Tongue (tissue), 2 donors: Measurements from ENCODE around the gene ERMARD. TPM values are rescaled to one million over a fixed set of nuclear protein-coding genes. Genes with fewer than 3 reads are reported as not detected.
"Not testable (repeated sequence)": the region's sequence is repeated elsewhere in the genome, so short reads cannot be mapped to it uniquely, and the experiment has no call there.

ENCODE experiments used
- DNase-seq: peaks from one replicate; pipeline ENCODE4 v3.0.0-alpha.2; 2015
- total RNA-seq: library from RNA; depleted of rRNA; stranded (reverse); fragments of >200 nt; gene quantifications from one replicate; pipeline ENCODE4 v1.2.3, GENCODE V29; 2014

The ERMARD gene
- total RNA-seq, 1 donor from 2014 or later = 17.3 TPM

- DNase-seq = peak; percentile 71
Measured at GRCh38 chr6:169738204-169738975, 13.0 kb upstream of the ERMARD start.

DNA sequence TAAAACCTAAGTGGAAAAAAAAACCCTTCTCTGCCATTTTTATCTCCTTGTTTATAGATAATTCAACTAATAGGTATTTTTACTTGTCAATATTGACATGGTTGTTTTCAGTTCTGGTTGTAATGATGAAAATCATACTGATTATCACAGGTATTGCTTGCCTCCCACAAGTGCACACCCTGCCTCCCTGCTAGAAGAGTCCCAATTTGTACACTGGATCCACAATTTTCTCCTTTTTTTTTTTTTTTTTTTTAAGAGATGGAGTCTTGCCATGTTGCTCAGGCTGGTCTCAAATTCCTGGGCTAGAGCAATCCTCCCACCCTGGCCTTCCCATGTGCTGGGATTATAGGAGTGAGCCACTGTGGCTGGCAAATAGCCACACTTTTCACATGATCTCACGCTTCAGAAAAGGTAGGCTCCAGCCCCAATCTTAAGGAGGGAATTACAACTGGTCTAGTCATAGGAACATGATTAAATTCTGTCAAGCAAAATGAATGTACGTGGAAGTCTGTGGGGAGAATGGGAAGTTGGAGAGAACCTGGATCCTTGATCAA lies 12.4 kb upstream of the ERMARD start:
- DNase-seq = peak; percentile 17

DNA sequence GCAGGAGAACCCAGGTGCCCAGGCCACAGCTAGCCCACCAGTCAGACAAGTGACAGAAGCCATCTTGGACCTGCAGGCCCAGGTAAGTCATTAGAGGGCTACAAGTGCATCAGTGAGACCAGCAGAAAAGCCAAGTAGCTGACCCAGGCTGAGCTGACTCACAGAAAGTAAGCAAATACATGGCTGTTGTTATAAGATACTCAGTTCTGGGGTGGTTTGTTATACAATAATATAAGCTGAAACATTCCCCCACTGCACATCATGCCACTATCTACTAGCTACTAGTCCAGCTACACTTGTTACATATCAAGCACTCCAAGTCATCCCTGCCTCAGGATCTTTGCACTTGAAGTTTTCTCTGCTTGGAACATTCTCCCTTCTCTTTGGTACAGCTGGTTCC lies 10.1 kb upstream of the ERMARD start:
- no peak for DNase-seq

DNA sequence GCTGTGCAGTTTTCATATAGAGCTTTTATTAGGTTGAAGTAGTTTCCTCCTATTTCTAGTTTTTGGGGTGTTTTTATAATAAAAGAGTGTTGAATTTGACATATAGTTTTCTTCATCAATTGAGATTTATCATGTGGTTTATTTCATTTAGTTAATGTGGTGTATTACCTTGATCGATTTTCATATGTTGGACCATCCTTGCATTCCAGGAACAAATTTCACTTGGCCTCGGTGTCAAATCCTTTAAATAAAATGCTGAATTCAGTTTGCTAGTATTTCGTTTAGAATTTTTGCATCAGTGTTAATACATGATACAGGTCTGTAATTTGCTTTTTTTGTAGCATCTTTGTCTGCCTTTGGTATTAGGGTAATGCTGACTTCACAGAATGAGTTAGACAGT lies 6.0 kb upstream of the ERMARD start:
- DNase-seq = no peak

DNA sequence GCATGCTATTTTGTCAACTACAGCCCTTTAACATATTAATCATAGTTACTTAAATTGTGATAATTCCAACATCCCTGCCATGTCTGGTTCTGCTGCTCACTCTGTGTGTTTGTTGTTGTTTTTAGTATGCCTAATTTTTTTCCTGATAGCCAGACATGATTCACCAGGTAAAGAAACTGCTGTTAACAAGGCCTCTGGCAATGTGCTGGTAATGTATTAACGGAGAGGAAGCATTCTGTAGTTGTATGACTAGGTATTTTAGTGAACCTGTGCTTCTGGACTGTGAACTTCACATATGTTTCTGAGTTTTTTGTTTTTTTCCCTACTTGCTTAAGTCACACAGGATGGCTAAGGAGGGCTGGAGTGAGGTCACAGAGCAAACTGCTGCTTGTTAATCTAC lies 4.9 kb upstream of the ERMARD start:
- no peak for DNase-seq

DNA sequence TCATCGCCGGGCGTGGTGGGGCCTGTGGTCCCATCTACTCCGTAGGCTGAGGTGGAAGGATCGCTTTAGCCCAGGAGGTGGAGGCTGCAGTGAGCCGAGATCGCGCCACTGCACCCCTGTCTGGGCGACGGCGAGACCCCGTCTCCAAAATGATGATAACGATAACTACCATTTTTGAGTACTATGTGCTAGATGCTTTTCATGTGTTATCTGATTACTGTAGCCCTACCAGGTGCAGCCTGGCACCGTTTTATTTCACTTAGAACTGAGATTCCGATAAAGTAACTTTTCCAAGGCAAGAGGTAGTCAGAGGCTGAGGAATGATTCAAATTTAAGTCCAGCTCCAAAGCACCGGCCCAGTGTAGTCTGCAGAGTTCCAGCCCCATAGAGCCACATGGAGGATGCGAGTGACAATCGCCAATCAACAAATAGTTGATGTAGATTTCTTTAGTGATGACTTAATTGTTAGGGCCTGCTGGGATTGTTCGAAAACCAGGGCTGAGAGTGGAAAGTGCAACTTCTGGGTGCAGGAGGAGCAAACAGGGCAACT lies 727 bp downstream of the ERMARD start:
- no peak for DNase-seq

DNA sequence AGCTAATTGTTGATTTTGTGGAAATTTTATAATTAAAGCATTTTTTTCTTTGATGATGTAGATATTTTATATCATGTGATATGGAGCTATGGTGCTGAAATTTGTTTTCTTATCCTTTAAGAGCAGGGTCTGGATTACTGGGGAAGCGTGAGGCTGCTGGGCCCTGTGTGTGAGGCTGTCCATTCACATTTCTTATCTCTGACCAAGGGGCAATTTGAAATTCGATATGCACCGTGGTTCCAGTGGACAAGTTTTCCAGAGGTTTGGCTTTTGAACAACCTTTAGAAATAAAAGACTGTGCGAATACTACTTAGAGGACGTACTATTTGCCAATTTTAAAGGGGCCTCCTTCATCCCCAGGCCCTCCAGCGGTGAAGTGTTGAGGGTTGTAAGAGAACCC lies 3.7 kb downstream of the ERMARD start:
- DNase-seq = no peak

DNA sequence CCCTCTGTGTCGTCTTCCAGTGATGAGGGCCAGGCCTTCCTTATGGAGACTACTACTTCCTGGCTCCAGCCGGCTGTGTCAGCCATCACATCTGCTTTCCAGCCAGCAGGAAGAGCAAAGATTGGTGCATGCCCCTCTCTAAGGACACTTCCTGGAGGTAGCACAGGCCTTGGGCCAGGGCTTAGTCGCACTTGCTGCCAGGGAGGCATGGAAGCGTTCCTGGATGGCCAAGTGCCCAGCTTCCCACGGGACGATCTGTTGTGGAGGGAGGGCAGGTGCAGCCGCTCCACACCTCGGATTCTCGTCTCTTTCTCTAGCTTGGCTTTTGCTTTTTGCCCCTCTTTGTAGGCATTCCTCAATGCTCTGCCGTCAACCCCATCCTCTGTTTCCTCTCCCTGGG lies 11.9 kb downstream of the ERMARD start:
- no peak for DNase-seq

DNA sequence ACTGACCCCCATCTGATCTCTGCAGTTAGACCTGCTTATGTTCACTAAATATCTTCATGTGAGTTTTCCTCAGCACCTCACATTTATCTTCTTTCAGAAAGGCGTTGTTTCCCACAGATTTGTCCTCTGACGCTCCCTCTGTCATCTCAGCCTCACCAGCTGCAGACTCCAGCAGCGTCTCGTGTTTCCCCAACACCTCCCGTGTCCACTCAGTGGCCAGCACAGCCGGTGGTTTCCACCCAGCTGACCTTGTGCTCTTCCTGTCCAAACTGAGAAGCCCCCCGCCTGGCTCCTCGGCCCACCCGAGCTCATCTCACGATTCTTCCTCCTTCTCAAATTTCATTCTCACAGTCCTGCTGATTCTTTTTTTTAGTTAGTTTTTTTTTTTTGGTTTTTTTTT lies 12.5 kb downstream of the ERMARD start:
- DNase-seq = no peak

DNA sequence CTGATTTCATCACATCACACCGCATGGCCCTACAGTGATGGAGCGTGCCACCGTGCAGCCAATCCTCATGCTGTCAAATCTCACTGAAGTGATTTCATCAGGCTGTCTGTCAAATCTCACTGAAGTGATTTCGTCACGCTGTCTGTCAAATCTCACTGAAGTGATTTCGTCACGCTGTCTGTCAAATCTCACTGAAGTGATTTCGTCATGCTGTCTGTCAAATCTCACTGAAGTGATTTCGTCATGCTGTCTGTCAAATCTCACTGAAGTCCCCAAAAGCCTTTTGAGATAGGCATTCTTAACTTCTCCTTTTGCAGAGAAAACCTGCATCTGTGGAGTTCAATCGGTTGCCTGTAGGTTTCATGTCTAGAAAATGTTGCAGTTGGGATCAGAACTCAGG lies 14.4 kb downstream of the ERMARD start:
- DNase-seq = not testable (repeated sequence)

GRCh38 chr6:169766232-169766631 lies 14.8 kb downstream of the ERMARD start:
- DNase-seq = no peak

- no peak for DNase-seq
Measured at GRCh38 chr6:169766921-169767736, 15.7 kb downstream of the ERMARD start.

DNA sequence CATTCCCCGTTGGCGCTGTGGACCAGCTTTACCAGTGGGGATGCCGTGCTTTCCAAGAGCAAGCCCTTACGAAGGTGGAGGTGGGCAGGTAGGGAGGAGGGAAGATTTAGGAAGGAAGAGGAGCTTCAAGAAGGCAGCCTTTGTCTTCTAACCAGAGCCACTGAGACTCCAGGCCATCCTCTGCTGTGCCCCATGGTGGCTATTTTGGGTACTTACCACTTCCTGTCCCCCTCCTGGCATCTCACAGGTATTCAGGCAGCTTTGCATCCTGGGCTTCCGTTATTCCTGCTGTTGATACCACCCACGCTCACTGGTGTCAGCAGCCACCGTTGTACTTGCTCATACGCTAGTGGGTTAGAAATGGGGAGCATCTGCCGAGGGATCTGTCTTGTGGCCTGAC lies 22.9 kb downstream of the ERMARD start:
- DNase-seq = no peak

DNA sequence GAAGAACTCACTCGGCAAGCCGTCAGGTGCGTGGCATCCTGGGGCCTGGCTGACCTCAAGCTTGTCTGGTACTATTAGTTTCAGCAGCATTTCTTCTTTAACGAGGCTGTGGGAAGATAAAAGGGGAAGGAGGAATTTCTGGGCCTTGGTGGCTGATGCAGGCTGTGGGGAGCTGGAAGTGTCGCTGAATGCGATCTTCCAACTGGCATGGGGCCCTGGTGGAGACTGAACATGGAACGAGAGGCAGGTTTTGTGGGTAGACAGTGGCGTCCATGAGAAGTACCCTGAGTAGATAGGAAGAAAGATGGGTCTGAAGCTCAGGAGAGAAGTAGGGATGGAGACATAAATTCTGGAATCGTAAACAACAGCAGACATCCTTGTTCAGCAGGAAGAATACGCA lies 23.9 kb downstream of the ERMARD start:
- DNase-seq = no peak

DNA sequence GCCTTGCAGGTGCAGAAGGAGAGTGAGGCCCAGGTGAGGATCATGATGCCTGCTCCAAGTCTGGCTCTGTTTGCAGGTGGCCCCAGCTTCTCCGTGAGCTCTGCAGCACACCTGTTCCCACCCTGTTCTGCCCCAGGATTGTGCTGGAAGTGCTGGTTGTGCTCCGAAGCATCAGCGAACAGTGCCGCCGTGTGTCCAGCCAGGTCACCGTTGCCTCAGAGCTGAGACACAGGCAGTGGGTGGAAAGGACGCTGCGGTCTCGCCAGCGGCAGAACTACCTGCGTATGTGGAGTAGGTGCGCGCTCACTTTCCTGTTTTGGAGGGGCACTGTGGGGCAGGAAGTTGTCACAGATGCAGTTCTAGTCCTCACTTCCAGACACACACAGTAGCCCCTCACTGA lies 25.0 kb downstream of the ERMARD start:
- no peak for DNase-seq

DNA sequence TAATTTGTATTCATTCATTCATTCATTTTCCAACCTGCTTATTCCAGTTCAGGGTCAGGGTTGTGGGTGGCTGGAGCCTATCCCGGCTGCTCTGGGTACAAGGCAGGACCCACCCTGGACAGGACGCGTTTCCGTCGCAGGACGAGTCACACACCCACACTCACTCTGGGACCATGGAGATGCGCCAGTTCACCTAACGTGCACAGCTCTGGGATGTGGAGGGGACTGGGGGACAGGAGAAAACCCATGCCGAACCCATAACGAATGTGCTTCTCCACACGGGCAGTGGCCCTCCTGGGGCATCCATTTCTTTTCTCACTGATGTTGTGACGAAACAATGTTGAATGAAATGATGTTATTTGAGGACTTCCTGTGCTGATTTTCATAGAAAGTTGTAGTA lies 26.5 kb downstream of the ERMARD start:
- no peak for DNase-seq

- no peak for DNase-seq
Measured at GRCh38 chr6:169778646-169779045, 27.2 kb downstream of the ERMARD start.

DNA sequence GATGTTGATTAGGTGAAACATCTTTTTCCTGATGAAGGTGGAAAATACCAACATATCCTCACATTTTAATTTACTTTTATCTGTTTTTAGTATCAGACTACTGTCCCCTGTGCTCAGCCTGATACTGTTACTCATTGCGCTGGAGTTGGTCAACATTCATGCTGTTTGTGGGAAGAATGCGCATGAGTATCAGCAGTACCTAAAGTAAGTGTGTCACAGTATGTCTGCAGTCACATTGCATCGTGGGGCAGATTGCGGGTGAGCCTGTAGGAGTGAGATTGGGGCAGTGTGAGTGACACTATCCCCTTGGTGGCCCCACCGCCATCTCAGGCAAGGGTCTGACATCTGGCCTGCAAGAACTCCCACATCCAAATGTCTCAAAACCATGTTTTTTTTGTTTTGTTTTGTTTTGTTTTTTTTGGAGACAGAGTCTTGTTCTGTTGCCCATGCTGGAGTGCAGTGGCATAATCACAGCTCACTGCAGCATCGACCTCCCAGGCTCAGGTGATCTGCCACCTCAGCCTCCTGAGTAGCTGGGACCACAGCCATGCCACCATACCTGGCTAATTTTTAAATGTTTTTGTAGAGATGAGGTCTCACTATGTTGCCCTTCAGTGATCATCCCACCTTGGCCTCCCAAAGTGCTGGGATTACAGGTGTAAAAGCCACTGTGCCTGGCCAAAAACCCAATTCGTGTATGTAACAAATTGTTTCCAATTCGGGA lies 27.8 kb downstream of the ERMARD start:
- DNase-seq = no peak

GRCh38 chr6:169779896-169780295 lies 28.5 kb downstream of the ERMARD start:
- no peak for DNase-seq

DNA sequence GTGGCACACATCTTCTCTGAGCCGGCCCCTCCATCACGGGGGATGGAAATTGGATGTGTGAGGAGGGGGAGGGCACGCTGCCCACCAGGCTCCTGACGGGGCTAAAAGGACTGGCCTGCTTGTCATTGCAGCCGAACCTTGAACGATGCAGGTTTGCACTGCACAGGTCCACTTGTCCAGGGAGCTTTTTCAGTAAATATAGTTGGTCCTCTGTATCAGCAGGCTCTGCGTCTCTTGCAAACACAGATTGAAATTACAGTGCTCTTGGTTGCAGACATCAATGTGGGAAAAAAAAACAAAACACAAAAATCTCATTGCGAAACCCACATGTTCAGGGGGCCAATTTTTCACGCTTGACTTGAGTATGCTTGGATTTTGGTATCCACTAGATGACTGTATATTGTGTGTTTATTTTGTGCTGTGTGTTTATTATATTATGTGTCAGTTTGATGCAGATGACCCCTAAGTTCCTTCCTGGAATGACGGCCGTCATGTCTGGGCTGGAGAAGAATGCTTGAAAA lies 29.2 kb downstream of the ERMARD start:
- peak; percentile 17 for DNase-seq

GRCh38 chr6:169782966-169783365 lies 31.5 kb downstream of the ERMARD start:
- no peak for DNase-seq

DNA sequence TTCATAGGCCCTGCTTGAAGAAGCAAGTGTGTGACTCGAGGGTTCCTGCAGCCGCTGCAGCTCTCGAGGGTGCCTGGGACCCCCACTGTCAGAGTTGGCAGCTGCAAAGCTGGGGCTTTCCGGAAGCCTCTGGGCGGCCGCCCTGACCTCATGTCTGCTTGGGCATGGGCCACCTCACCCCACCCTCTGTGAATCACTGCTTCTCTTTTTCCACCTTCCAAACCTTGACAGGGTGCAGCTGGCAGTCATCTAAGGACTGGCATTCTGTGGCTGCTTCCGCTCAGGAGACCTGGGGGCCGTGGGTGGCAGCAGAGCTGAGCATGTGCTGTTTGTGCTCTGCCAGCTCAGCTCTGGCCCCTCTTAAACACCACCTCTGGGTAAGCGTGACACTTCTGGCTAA lies 32.0 kb downstream of the ERMARD start:
- DNase-seq = no peak
